Measurements from ENCODE around the gene ADARB1. TPM values are rescaled to one million over a fixed set of nuclear protein-coding genes. Genes with fewer than 3 reads are reported as not detected.

ADARB1 gene
- total RNA-seq, 4 donors from 2014 or later: 6.8 to 32.2 (median 17.3) TPM

- Histone ChIP-seq H3K27ac (no peak overlapping the region), H3K4me3 (no peak overlapping the region), H3K9me3 (no peaks in the 10 kb centered on the region), H3K36me3 (no peaks in the 10 kb centered on the region), H3K27me3 (no peaks in the 10 kb centered on the region), H3K4me1 (peaks cover 0 to 15% (median 0%) of the 10 kb centered on the region in 4 donors)
- TF ChIP-seq POLR2A (IDR thresholded peaks at IDR 0.05): no peak
- TF ChIP-seq CTCF (IDR thresholded peaks at IDR 0.05): no peak
- no peak for TF ChIP-seq POLR2AphosphoS5 (IDR thresholded peaks at IDR 0.05)
- no peak for TF ChIP-seq EP300 (IDR thresholded peaks at IDR 0.05; ENCODE audit: low read depth)
- intact Hi-C loops (cut with DNase I; ENCODE audit: low total_unique reads) (loop anchor here (5.0 kb wide), 1 partner anchor 286 kb away; no protein-coding TSS in a partner anchor), in situ Hi-C loops (cut with MboI; ENCODE audit: low pct_ligation_motif_present in 1 of 4, low pct_unique_long_range_greater_than_20kb in 1 of 4, low sequenced_read_pairs in 3 of 4) (loop anchor here in 1 of 4 donors (25.0 kb wide), 1 partner anchor 306 kb away; no protein-coding TSS in a partner anchor)
- DNase-seq: no peak
- 96 to 100% methylated on average over 3 of the region's 3 CpGs for WGBS, 2 donors (ENCODE audit: low coverage in 1 of 2)
Measured at GRCh38 chr21:45156459-45156858, 82.1 kb downstream of the ADARB1 start.

DNA sequence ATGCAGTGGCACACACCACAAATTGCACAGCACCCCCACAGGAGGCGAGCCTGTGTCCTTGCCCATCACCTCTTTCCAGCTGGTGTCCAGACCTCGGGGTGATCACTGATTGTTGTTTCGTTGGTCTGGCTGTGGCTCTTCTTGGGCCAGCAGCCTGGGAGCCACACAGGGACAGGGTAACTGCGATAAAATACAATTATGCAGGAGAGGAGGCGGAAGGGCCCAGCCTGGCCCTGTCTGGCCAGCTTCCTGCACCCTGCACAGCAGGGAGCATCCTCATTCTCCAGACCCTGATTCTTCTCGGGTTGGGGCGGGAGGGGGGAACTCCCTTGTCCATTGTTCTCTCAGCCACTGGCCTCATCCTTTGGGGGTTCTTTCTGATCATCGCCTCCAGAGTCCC, 83.6 kb downstream of the ADARB1 start:
- 91% methylated on average over 8 of the region's 8 CpGs; no CpG with 5 or more reads in 1 of the 2 donors for WGBS, 2 donors (ENCODE audit: low coverage in 1 of 2)
- Histone ChIP-seq H3K27me3 (no peaks in the 10 kb centered on the region), H3K27ac (no peak overlapping the region), H3K4me1 (peaks cover 0 to 7% (median 0%) of the 10 kb centered on the region in 4 donors), H3K9me3 (no peaks in the 10 kb centered on the region), H3K4me3 (no peak overlapping the region), H3K36me3 (no peaks in the 10 kb centered on the region)
- TF ChIP-seq POLR2AphosphoS5 (IDR thresholded peaks at IDR 0.05): no peak
- TF ChIP-seq CTCF (IDR thresholded peaks at IDR 0.05): no peak
- no peak for TF ChIP-seq POLR2A (IDR thresholded peaks at IDR 0.05)
- TF ChIP-seq EP300 (IDR thresholded peaks at IDR 0.05; ENCODE audit: low read depth): no peak
- intact Hi-C loops (cut with DNase I; ENCODE audit: low total_unique reads): loop anchor here (5.0 kb wide), 1 partner anchor 284 kb away; no protein-coding TSS in a partner anchor
- in situ Hi-C loops (cut with MboI; ENCODE audit: low pct_ligation_motif_present in 1 of 4, low pct_unique_long_range_greater_than_20kb in 1 of 4, low sequenced_read_pairs in 3 of 4): loop anchor here in 1 of 4 donors (25.0 kb wide), 1 partner anchor 304 kb away; no protein-coding TSS in a partner anchor
- DNase-seq: no peak

- WGBS, 2 donors (ENCODE audit: low coverage in 1 of 2): 74 to 81% methylated on average over 12 to 16 of the region's 16 CpGs
- Histone ChIP-seq H3K4me1 (peaks cover 0 to 7% (median 0%) of the 10 kb centered on the region in 4 donors), H3K9me3 (no peaks in the 10 kb centered on the region), H3K27ac (no peak overlapping the region), H3K4me3 (no peak overlapping the region), H3K36me3 (no peaks in the 10 kb centered on the region), H3K27me3 (no peaks in the 10 kb centered on the region)
- no peak for TF ChIP-seq EP300 (IDR thresholded peaks at IDR 0.05; ENCODE audit: low read depth)
- no peak for TF ChIP-seq CTCF (IDR thresholded peaks at IDR 0.05)
- no peak for TF ChIP-seq POLR2AphosphoS5 (IDR thresholded peaks at IDR 0.05)
- TF ChIP-seq POLR2A (IDR thresholded peaks at IDR 0.05): no peak
- intact Hi-C loops (cut with DNase I; ENCODE audit: low total_unique reads) (loop anchor here (5.0 kb wide), 1 partner anchor 284 kb away; no protein-coding TSS in a partner anchor), in situ Hi-C loops (cut with MboI; ENCODE audit: low pct_ligation_motif_present in 1 of 4, low pct_unique_long_range_greater_than_20kb in 1 of 4, low sequenced_read_pairs in 3 of 4) (loop anchor here in 1 of 4 donors (25.0 kb wide), 1 partner anchor 304 kb away; no protein-coding TSS in a partner anchor)
- no peak for DNase-seq
Measured at GRCh38 chr21:45158491-45159423, 84.4 kb downstream of the ADARB1 start.

DNA sequence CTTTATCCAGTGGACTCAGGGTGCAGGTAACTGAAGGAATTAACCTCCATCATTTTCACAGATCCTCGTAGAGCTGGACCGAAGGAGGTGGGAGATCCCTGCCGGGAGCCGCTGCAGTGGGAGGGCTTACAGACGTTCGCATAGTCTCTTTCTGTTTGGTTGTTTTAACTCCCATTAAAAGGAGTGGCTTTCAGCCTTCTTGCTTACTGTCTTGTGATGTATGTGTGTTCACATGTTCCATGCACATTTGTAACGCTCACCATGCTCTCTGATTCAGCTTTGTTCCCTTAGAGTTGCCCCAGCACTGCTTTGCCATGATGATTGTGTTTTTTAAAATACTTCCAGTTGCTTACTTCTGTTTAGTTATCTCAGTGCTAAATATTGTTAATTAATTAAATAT, 85.8 kb downstream of the ADARB1 start:
- TF ChIP-seq POLR2A (IDR thresholded peaks at IDR 0.05) (no peak), EP300 (IDR thresholded peaks at IDR 0.05; ENCODE audit: low read depth) (no peak), POLR2AphosphoS5 (IDR thresholded peaks at IDR 0.05) (no peak), CTCF (IDR thresholded peaks at IDR 0.05) (no peak)
- H3K4me1 ChIP-seq: no peaks in the 10 kb centered on the region
- WGBS, 2 donors (ENCODE audit: low coverage in 1 of 2): 93 to 100% methylated on average over 1 to 7 of the region's 7 CpGs
- no peak for DNase-seq
- intact Hi-C loops (cut with DNase I; ENCODE audit: low total_unique reads): no loop called here
- H3K4me3 ChIP-seq: no peak overlapping the region
- no peaks in the 10 kb centered on the region for H3K36me3 ChIP-seq
- in situ Hi-C loops (cut with MboI; ENCODE audit: low pct_ligation_motif_present in 1 of 4, low pct_unique_long_range_greater_than_20kb in 1 of 4, low sequenced_read_pairs in 3 of 4): loop anchor here in 1 of 4 donors (25.0 kb wide), 1 partner anchor 302 kb away; no protein-coding TSS in a partner anchor
- no peaks in the 10 kb centered on the region for H3K27me3 ChIP-seq
- H3K9me3 ChIP-seq: no peaks in the 10 kb centered on the region
- H3K27ac ChIP-seq: no peak overlapping the region

Measured in transverse colon (tissue), 4 donors.